Left cardiac atrium (tissue), 4 donors: ENCODE measurements around the gene KRT7. TPM values are rescaled to one million over a fixed set of nuclear protein-coding genes. Genes with fewer than 3 reads are reported as not detected.

Experiments used
- ATAC-seq, 2 donors: fragments of 200-7000 bp; cut with Tn5 transposase; one replicate each; pipeline ENCODE4 v1.9.1; 2020; ENCODE audit warnings: mild to moderate bottlenecking in 2 of 2, moderate library complexity in 2 of 2
- DNase-seq: peaks from one replicate; pipeline ENCODE4 v3.0.0-alpha.2; 2020
- intact Hi-C, 2 donors: fragments of 100-400 bp; cut with DNase I; formaldehyde crosslinking; loops; one replicate each; pipeline versions ENCODE4 v1.14.1 to v1.15.1; 2022 to 2023
- long read RNA-seq: library from polyadenylated mRNA; unstranded; transcript quantifications from one replicate; pipeline ENCODE4 v2.0.0, GENCODE V29; 2021
- total RNA-seq, 2 donors: library from RNA; stranded (reverse); fragmentation: NEBNext Ultra II Directional; extraction: Animal tissue kit (Norgen Biotek cat#: 25700); gene quantifications; one replicate each; pipeline ENCODE4 v1.2.1, GENCODE V29; 2021
- donor health status: DM: no; HTN: yes; CAD: no.
- donor health status: DM: no; HTN: yes; CAD: no; lungs with severe emphysema.
- donor health status: DM: yes; HTN: yes; CAD: no.
- donor health status: Dilated cardiomyopathy.

KRT7 gene
- total RNA-seq, result 10 to 100 TPM in 1 of 2 donors, 1 to 10 TPM in 1; 1.0 to 34.3 TPM
- long read RNA-seq, transcript KRT7-201 (9 exons, 1,754 nt), result major isoform, 41 of 47 reads
- long read RNA-seq, partial matches to known transcripts, result 2 of 47 reads
- long read RNA-seq, other reads (novel, unspliced or antisense), result 4 of 47 reads

GRCh38 chr12:52232674-52233461 lies at the start of gene KRT7:
Gene KRT7 (plus strand): TSS chr12:52233243. CDS start chr12:52233297, 54 bp downstream.
- DNase-seq, result no peak
- intact Hi-C loops, result no loop called here
- peak; percentile 9 to 40 for ATAC-seq

- ATAC-seq (peak in 1 of 2 donors; percentile 17), DNase-seq (no peak)
- intact Hi-C loops, result no loop called here
These were observed 49.5 kb upstream of the KRT7 start for GRCh38 chr12:52183544-52183910.

- DNase-seq (no peak), ATAC-seq (no peak)
- intact Hi-C loops, result no loop called here
These were observed 49.1 kb upstream of the KRT7 start for GRCh38 chr12:52183971-52184370.

- ATAC-seq, result no peak
- DNase-seq, result no peak
- intact Hi-C loops, result no loop called here
These were observed 48.2 kb upstream of the KRT7 start for GRCh38 chr12:52184813-52185212.

GRCh38 chr12:52185400-52185967 lies 47.6 kb upstream of the KRT7 start:
- DNase-seq, result no peak
- ATAC-seq, result no peak
- intact Hi-C loops, result no loop called here

- DNase-seq, result no peak
- ATAC-seq, result peak in 1 of 2 donors; percentile 67
- intact Hi-C loops, result no loop called here
These were observed 46.8 kb upstream of the KRT7 start for GRCh38 chr12:52186118-52186840.

GRCh38 chr12:52187206-52187605 lies 45.8 kb upstream of the KRT7 start:
- DNase-seq (no peak), ATAC-seq (no peak)
- intact Hi-C loops, result no loop called here

- intact Hi-C loops, result no loop called here
- no peak for DNase-seq
- ATAC-seq, result no peak
These were observed 45.4 kb upstream of the KRT7 start for GRCh38 chr12:52187640-52188039.

GRCh38 chr12:52188658-52189057 lies 44.4 kb upstream of the KRT7 start:
- DNase-seq (no peak), ATAC-seq (no peak)
- intact Hi-C loops, result no loop called here

- no peak for DNase-seq
These were observed 43.5 kb upstream of the KRT7 start for GRCh38 chr12:52189376-52190174.

GRCh38 chr12:52190860-52191729 lies 41.9 kb upstream of the KRT7 start:
- intact Hi-C loops, result no loop called here
- DNase-seq (no peak), ATAC-seq (no peak)

More at GRCh38 chr12:52189376-52190174, 43.5 kb upstream of the KRT7 start:
- intact Hi-C loops, result no loop called here
- ATAC-seq, result no peak

- intact Hi-C loops, result no loop called here
- DNase-seq (peak; percentile 91), ATAC-seq (peak; percentile 93 to 95)
These were observed 40.9 kb upstream of the KRT7 start, which contains the start of gene KRT80 for GRCh38 chr12:52191841-52192791. Gene KRT80 (minus strand): TSS chr12:52192014. CDS start chr12:52191902, 112 bp downstream.

GRCh38 chr12:52193532-52193931 lies 39.5 kb upstream of the KRT7 start:
- intact Hi-C loops, result no loop called here
- no peak for DNase-seq
- no peak for ATAC-seq

GRCh38 chr12:52193991-52194390 lies 39.1 kb upstream of the KRT7 start:
- DNase-seq, result no peak

GRCh38 chr12:52195065-52195730 lies 37.8 kb upstream of the KRT7 start:
- no peak for DNase-seq
- intact Hi-C loops, result no loop called here

More at GRCh38 chr12:52193991-52194390, 39.1 kb upstream of the KRT7 start:
- no peak for ATAC-seq
- intact Hi-C loops, result no loop called here

More at GRCh38 chr12:52195065-52195730, 37.8 kb upstream of the KRT7 start:
- ATAC-seq, result peak in 1 of 2 donors; percentile 6
